ENCODE measurements around the gene SHF. TPM values are rescaled to one million over a fixed set of nuclear protein-coding genes. Genes with fewer than 3 reads are reported as not detected.
A peak's percentile ranks its signal among the peaks of the same experiment; 100 is the strongest.

The SHF gene
- total and polyA plus RNA-seq, 2 donors (not counting 1 experiment from before 2014, with no cell fraction given) = 1.6 to 15.4 TPM

GRCh38 chr15:45198337-45199135 is 10.8 kb upstream of the SHF start:
- H3K4me3 Mint-ChIP-seq = no peak overlapping the region
- ChIA-PET POLR2A (interaction anchor here (0.7 to 4.4 kb wide), 9 partner anchors 8 to 910 kb away, joined by 3 to 48 read pairs (median 3); partner anchors contain the start of genes GOLM2 and SHF), CTCF (interaction anchor here (0.7 to 9.2 kb wide), 16 partner anchors 9 to 662 kb away, joined by 3 to 79 read pairs (median 4); partner anchors contain the start of genes EIF3J and SHF)
- Histone ChIP-seq H3K79me2 (ENCODE audit: control insufficient read depth, insufficient read depth, low read length) (no peaks in the 10 kb centered on the region), H3K9me3 (ENCODE audit: control extremely low read depth in 1 of 3, control insufficient read depth in 2 of 3, insufficient read depth in 1 of 3, low read length in 2 of 3) (no peaks in the 10 kb centered on the region), H3K36me3 (replicated peaks in 1 of 2; ENCODE audit: control extremely low read depth in 1 of 2, control insufficient read depth in 1 of 2, extremely low read depth in 1 of 2, insufficient read depth in 2 of 2, low read length in 1 of 2) (no peaks in the 10 kb centered on the region), H3K27ac (ENCODE audit: low read length in 2 of 2) (peak overlapping the region; percentile 96 to 97), H3K4me2 (replicated peaks; ENCODE audit: low read depth, low read length, poor library complexity, severe bottlenecking) (peak overlapping the region; percentile 91), H3K4me3 (ENCODE audit: control extremely low read depth in 1 of 5, extremely low read depth in 1 of 5, insufficient read depth in 1 of 5, low read depth in 2 of 5, low read length in 4 of 5) (peak overlapping the region; percentile 72 to 95 (median 85)), H3K9ac (ENCODE audit: low read length) (peak overlapping the region; percentile 92), H2AFZ (ENCODE audit: insufficient read depth, low read depth, low read length, poor library complexity, severe bottlenecking) (peak overlapping the region; percentile 81), H3K27me3 (replicated peaks in 1 of 4; ENCODE audit: control extremely low read depth in 1 of 4, control insufficient read depth in 3 of 4, insufficient read depth in 4 of 4, low read length in 3 of 4) (no peaks in the 10 kb centered on the region), H4K20me1 (ENCODE audit: control insufficient read depth, insufficient read depth, low read length, poor library complexity, severe bottlenecking) (no peaks in the 10 kb centered on the region), H3K4me1 (ENCODE audit: control insufficient read depth in 2 of 2, insufficient read depth in 2 of 2, low read length in 2 of 2) (peaks cover 11 to 18% of the 10 kb centered on the region in 2 donors)
- H3K27me3 Mint-ChIP-seq = no peaks in the 10 kb centered on the region
- peak; percentile 68 for TF ChIP-seq CTCF (IDR thresholded peaks at IDR 0.05)
- TF ChIP-seq EZH2 (IDR thresholded peaks at IDR 0.05; ENCODE audit: borderline replicate concordance, insufficient read depth, low read depth, low read length, poor library complexity, severe bottlenecking) = no peak
- ATAC-seq (ENCODE audit: low read depth) (peak; percentile 62), DNase-seq (peak; percentile 100)
- H3K27ac Mint-ChIP-seq = no peak overlapping the region
- peaks cover 10% of the 10 kb centered on the region for H3K4me1 Mint-ChIP-seq
- H3K9me3 Mint-ChIP-seq (ENCODE audit: insufficient read depth) = no peaks in the 10 kb centered on the region
- WGBS (ENCODE audit: insufficient coverage) = 0% methylated on average over 40 of the region's 42 CpGs
- intact Hi-C loops (cut with micrococcal nuclease) = loop anchor here (1.0 to 10.0 kb wide), 5 partner anchors 10 to 772 kb away; partner anchors contain the start of genes CTDSPL2, DUOX2 and DUOXA2

Data from B cell (primary cell).